LNCAP (cell line): Measurements from ENCODE around the gene CCDC136.

Source experiments
- CTCF ChIP-seq: fragments of 450-650 bp; IDR thresholded peaks from 2 replicates; pipeline ENCODE4 v1.5.1; 2017; ENCODE audit warnings: mild to moderate bottlenecking

Gene CCDC136

GRCh38 chr7:128781126-128781525 is 10.6 kb upstream of the CCDC136 start:
- TF ChIP-seq CTCF: no peak

GRCh38 chr7:128781851-128782250 is 9.9 kb upstream of the CCDC136 start:
- TF ChIP-seq CTCF: no peak

GRCh38 chr7:128783143-128783861 is 8.5 kb upstream of the CCDC136 start:
- TF ChIP-seq CTCF: no peak

GRCh38 chr7:128785738-128786137 is 6.0 kb upstream of the CCDC136 start:
- no peak for TF ChIP-seq CTCF

GRCh38 chr7:128788446-128789412 is 3.0 kb upstream of the CCDC136 start:
- TF ChIP-seq CTCF: no peak

- TF ChIP-seq CTCF: no peak
Observed at GRCh38 chr7:128790315-128791041, 1.3 kb upstream of the CCDC136 start.

GRCh38 chr7:128791972-128792327 is 182 bp downstream of the CCDC136 start:
- TF ChIP-seq CTCF: no peak
